Activated T-helper 1 cell treated with anti-CD3 and anti-CD28 coated beads, Interleukin-12 subunit alpha, Interleukin-12 subunit beta, Interleukin-2, Interleukin-4 antibody, amounts not matched to agents 30 ng/mL and 10 ng/mL and 1 ng/mL, durations not matched to agents 14 hours and 24 hours and 36 hours (primary cell): ENCODE measurements around the gene NT5DC1. TPM values are rescaled to one million over a fixed set of nuclear protein-coding genes. Genes with fewer than 3 reads are reported as not detected.

Experiments used
- DNase-seq: peaks from one replicate; pipeline ENCODE4 v3.0.0; 2021; ENCODE audit warnings: low spot score
- H3K27ac Mint-ChIP-seq: one replicate; pipeline ENCODE4 v1.8.0; 2021; ENCODE audit warnings: mild to moderate bottlenecking, mixed read lengths
- H3K27me3 Mint-ChIP-seq: one replicate; pipeline ENCODE4 v1.8.0; 2022; ENCODE audit warnings: mild to moderate bottlenecking, moderate library complexity, mixed read lengths; ENCODE audit not compliant: insufficient read depth
- H3K36me3 Mint-ChIP-seq: one replicate; pipeline ENCODE4 v1.8.0; 2021; ENCODE audit warnings: low read depth, mixed read lengths
- H3K4me1 Mint-ChIP-seq: one replicate; pipeline ENCODE4 v1.8.0; 2021; ENCODE audit warnings: low read depth, mixed read lengths
- H3K4me3 Mint-ChIP-seq: one replicate; pipeline ENCODE4 v1.8.0; 2021; ENCODE audit warnings: mild to moderate bottlenecking, moderate library complexity, mixed read lengths
- H3K9me3 Mint-ChIP-seq: one replicate; pipeline ENCODE4 v1.8.0; 2021; ENCODE audit warnings: mixed read lengths
- intact Hi-C: fragments of 100-400 bp; cut with micrococcal nuclease; formaldehyde crosslinking; loops from one replicate; pipeline ENCODE4 v1.15.1; 2024
- total RNA-seq: library from RNA; stranded (reverse); gene quantifications from 2 replicates; pipeline ENCODE4 v1.2.3, GENCODE V29; 2022

Gene NT5DC1
- total RNA-seq, 1 donor from 2014 or later: 30.1 TPM

- H3K9me3 Mint-ChIP-seq: no peaks in the 10 kb centered on the region
- H3K36me3 Mint-ChIP-seq: no peaks in the 10 kb centered on the region
- intact Hi-C loops: no loop called here
- H3K4me3 Mint-ChIP-seq: no peak overlapping the region
- no peaks in the 10 kb centered on the region for H3K27me3 Mint-ChIP-seq
- H3K27ac Mint-ChIP-seq: no peak overlapping the region
- H3K4me1 Mint-ChIP-seq: no peaks in the 10 kb centered on the region
- no peak for DNase-seq
Measured at GRCh38 chr6:116191881-116192280, 91.2 kb downstream of the NT5DC1 start.

- no peaks in the 10 kb centered on the region for H3K9me3 Mint-ChIP-seq
- H3K27me3 Mint-ChIP-seq: no peaks in the 10 kb centered on the region
- no peak overlapping the region for H3K4me3 Mint-ChIP-seq
- no peaks in the 10 kb centered on the region for H3K36me3 Mint-ChIP-seq
- H3K4me1 Mint-ChIP-seq: no peaks in the 10 kb centered on the region
- DNase-seq: no peak
- no peak overlapping the region for H3K27ac Mint-ChIP-seq
- intact Hi-C loops: no loop called here
Measured at GRCh38 chr6:116192786-116193185, 92.1 kb downstream of the NT5DC1 start.

DNA sequence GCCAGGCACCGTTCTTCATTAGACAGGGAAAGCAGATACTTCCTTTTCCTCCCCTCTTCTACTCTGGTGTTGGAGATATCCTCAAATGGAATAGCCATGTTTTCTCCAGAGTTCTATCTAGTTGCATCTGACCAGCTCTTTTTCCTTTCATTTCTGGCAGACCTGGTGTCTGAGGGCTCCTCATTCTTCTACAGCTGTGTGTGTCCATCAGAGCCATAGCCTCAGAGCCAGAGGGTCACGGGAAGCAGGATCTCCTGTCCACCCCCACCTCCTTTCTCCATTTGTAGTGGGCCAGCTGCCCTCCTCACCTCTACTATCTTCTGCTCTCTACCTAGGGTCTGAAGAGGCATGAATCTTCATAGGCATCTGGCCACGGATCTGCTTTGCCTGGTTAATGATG is 96.2 kb downstream of the NT5DC1 start:
- H3K36me3 Mint-ChIP-seq: no peaks in the 10 kb centered on the region
- no peak overlapping the region for H3K4me3 Mint-ChIP-seq
- H3K4me1 Mint-ChIP-seq: no peaks in the 10 kb centered on the region
- no peak for DNase-seq
- intact Hi-C loops: no loop called here
- no peak overlapping the region for H3K27ac Mint-ChIP-seq
- no peaks in the 10 kb centered on the region for H3K27me3 Mint-ChIP-seq
- H3K9me3 Mint-ChIP-seq: no peaks in the 10 kb centered on the region

DNA sequence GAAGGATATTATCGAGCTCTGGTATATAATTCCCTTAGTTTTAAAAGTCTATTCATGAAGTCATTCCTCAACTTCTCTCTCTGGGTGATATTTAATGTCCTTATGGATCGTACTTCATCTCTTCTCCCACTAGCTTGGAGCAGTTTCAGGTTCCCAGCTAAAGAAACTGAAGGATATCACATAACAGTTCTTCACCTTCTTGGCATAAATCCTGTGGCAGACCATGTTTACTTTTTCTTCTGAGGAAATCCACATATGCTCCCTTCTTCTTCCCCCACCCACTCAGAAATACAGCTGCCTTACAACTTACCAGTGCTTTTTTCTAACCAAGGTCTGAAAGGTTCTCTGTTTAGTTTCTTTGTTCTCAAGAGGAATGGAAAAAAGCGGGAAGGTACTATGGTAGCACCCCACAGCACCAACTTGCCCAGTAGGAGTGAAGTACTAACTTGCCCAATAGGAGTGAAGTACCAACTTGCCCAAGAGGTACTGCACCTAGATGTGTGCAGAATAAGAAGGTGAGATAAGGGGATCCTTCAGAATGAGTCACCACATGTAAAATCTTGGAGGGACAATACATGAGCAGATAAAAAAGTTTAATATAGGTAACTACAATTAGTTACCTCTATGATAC is 100.1 kb downstream of the NT5DC1 start:
- intact Hi-C loops: no loop called here
- no peak overlapping the region for H3K4me3 Mint-ChIP-seq
- no peak for DNase-seq
- H3K9me3 Mint-ChIP-seq: no peaks in the 10 kb centered on the region
- no peaks in the 10 kb centered on the region for H3K4me1 Mint-ChIP-seq
- no peak overlapping the region for H3K27ac Mint-ChIP-seq
- H3K36me3 Mint-ChIP-seq: no peaks in the 10 kb centered on the region
- H3K27me3 Mint-ChIP-seq: no peaks in the 10 kb centered on the region

DNA sequence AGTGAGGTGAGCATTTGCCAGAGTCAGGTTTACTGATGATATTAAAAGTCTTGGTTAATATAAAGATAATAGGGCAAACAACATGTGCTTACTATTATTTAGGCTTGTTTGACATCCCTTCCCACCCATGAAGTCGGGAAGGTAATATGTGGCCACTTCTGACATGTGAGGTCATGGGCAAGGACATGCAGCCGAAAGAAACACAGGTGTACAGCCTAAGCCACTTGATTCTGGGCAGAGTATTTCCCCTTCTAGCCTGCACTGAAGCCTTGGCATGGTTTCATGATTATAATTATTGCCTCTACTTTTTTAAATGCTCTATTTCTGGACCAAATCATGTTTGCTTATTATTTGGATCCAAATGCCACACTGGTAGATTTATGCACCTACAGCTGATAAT is 100.9 kb downstream of the NT5DC1 start:
- no peaks in the 10 kb centered on the region for H3K27me3 Mint-ChIP-seq
- no peaks in the 10 kb centered on the region for H3K9me3 Mint-ChIP-seq
- no peak overlapping the region for H3K27ac Mint-ChIP-seq
- no peaks in the 10 kb centered on the region for H3K4me1 Mint-ChIP-seq
- DNase-seq: no peak
- no peaks in the 10 kb centered on the region for H3K36me3 Mint-ChIP-seq
- H3K4me3 Mint-ChIP-seq: no peak overlapping the region
- intact Hi-C loops: no loop called here

DNA sequence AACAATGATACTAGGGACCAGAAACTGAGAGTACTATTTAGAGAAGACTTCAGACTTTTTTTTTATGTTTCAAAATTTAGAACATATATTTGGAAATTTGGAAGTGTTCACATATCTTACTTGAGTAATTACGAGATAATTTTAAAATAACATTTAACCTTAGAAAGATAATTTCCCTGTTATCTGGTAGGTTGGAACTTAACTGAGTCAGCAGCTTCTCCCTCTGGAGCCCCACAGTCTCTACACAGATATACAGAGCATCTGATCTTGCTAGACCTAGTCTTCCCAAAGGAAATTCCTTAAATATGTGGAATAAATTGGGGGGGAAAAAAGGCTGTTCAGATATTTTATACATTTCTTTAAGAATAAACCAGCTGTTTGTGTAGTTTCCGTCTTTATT is 104.6 kb downstream of the NT5DC1 start:
- Mint-ChIP-seq H3K9me3 (no peaks in the 10 kb centered on the region), H3K4me1 (no peaks in the 10 kb centered on the region), H3K36me3 (no peaks in the 10 kb centered on the region), H3K4me3 (no peak overlapping the region), H3K27me3 (no peaks in the 10 kb centered on the region), H3K27ac (no peak overlapping the region)
- intact Hi-C loops: no loop called here
- no peak for DNase-seq

- Mint-ChIP-seq H3K27ac (no peak overlapping the region), H3K4me1 (no peaks in the 10 kb centered on the region), H3K27me3 (no peaks in the 10 kb centered on the region), H3K4me3 (no peak overlapping the region), H3K36me3 (no peaks in the 10 kb centered on the region), H3K9me3 (no peaks in the 10 kb centered on the region)
- intact Hi-C loops: no loop called here
- DNase-seq: no peak
Measured at GRCh38 chr6:116206231-116206903, 105.7 kb downstream of the NT5DC1 start.

GRCh38 chr6:116208056-116208785 is 107.6 kb downstream of the NT5DC1 start:
- H3K4me3 Mint-ChIP-seq: no peak overlapping the region
- intact Hi-C loops: no loop called here
- no peak overlapping the region for H3K27ac Mint-ChIP-seq

GRCh38 chr6:116210316-116210715 is 109.7 kb downstream of the NT5DC1 start:
- Mint-ChIP-seq H3K4me3 (no peak overlapping the region), H3K27ac (no peak overlapping the region), H3K4me1 (no peaks in the 10 kb centered on the region), H3K9me3 (no peaks in the 10 kb centered on the region), H3K27me3 (no peaks in the 10 kb centered on the region), H3K36me3 (no peaks in the 10 kb centered on the region)
- DNase-seq: no peak
- intact Hi-C loops: no loop called here

More at GRCh38 chr6:116208056-116208785, 107.6 kb downstream of the NT5DC1 start:
- Mint-ChIP-seq H3K4me1 (no peaks in the 10 kb centered on the region), H3K27me3 (no peaks in the 10 kb centered on the region), H3K36me3 (no peaks in the 10 kb centered on the region), H3K9me3 (no peaks in the 10 kb centered on the region)
- no peak for DNase-seq

- intact Hi-C loops: no loop called here
- H3K4me3 Mint-ChIP-seq: no peak overlapping the region
- H3K9me3 Mint-ChIP-seq: no peaks in the 10 kb centered on the region
- H3K4me1 Mint-ChIP-seq: no peaks in the 10 kb centered on the region
- H3K27me3 Mint-ChIP-seq: no peaks in the 10 kb centered on the region
- no peaks in the 10 kb centered on the region for H3K36me3 Mint-ChIP-seq
- DNase-seq: no peak
- no peak overlapping the region for H3K27ac Mint-ChIP-seq
Measured at GRCh38 chr6:116210750-116211425, 110.2 kb downstream of the NT5DC1 start.

- no peak for DNase-seq
- Mint-ChIP-seq H3K9me3 (no peaks in the 10 kb centered on the region), H3K36me3 (no peaks in the 10 kb centered on the region), H3K4me1 (no peaks in the 10 kb centered on the region), H3K4me3 (no peak overlapping the region), H3K27ac (no peak overlapping the region), H3K27me3 (no peaks in the 10 kb centered on the region)
- intact Hi-C loops: loop anchor here (5.0 kb wide), 1 partner anchor 63 kb away; the partner anchor contains the start of gene TSPYL1
Measured at GRCh38 chr6:116214681-116215080, 114.0 kb downstream of the NT5DC1 start.

- DNase-seq: no peak
- Mint-ChIP-seq H3K27ac (no peak overlapping the region), H3K27me3 (no peaks in the 10 kb centered on the region), H3K4me1 (no peaks in the 10 kb centered on the region), H3K36me3 (no peaks in the 10 kb centered on the region), H3K4me3 (no peak overlapping the region), H3K9me3 (no peaks in the 10 kb centered on the region)
- intact Hi-C loops: loop anchor here (5.0 kb wide), 1 partner anchor 62 kb away; the partner anchor contains the start of gene TSPYL1
Measured at GRCh38 chr6:116215414-116215813, 114.8 kb downstream of the NT5DC1 start.

DNA sequence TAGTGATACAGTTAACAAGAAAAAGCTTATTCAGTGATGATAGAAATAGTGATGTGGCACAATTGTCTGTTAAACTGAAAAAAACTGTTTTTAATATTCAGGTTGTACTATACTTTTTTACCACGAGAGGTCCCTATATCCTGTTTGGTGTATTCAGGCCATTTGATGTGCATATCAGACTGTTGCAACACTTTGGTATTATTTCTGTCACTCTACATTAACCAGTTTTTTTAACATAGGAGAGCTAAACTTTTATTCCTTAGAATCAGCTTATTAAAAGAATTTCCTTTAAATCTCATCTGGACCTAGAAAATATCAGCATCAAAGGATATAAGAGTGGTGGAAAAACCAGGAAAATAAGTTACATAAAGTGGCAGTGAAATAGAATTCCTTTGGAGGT is 116.4 kb downstream of the NT5DC1 start:
- Mint-ChIP-seq H3K36me3 (no peaks in the 10 kb centered on the region), H3K4me3 (no peak overlapping the region), H3K27me3 (no peaks in the 10 kb centered on the region), H3K9me3 (no peaks in the 10 kb centered on the region), H3K4me1 (no peaks in the 10 kb centered on the region), H3K27ac (no peak overlapping the region)
- intact Hi-C loops: loop anchor here (5.0 kb wide), 1 partner anchor 60 kb away; the partner anchor contains the start of gene TSPYL1
- no peak for DNase-seq
